Esophagus muscularis mucosa (tissue), 4 donors: ENCODE data around the gene ADAM22.

Experiments used
- EP300 ChIP-seq: sonication (generic); formaldehyde crosslinking; IDR thresholded peaks from one replicate; pipeline ENCODE4 v1.6.1; 2017; ENCODE audit warnings: antibody characterized with exemption
- POLR2A ChIP-seq: fragments of 450-650 bp; IDR thresholded peaks from one replicate; pipeline ENCODE4 v1.6.1; 2017; ENCODE audit warnings: antibody characterized with exemption, moderate library complexity, mild to moderate bottlenecking, low read depth
- TF ChIP-seq, protein P1 (sequence below), 3 experiments: fragments of 200-600 bp in 2 of 3; fragments of 450-650 bp in 1 of 3; sonication (generic) in 2 of 3; IDR thresholded peaks; one replicate each; pipeline ENCODE4 v1.5.1; 2017 to 2019; ENCODE audit warnings: antibody characterized with exemption in 3 of 3, mild to moderate bottlenecking in 2 of 3, moderate library complexity in 1 of 3

GRCh38 chr7:88046839-88047573 is 113.0 kb downstream of the ADAM22 start:
- TF ChIP-seq, protein P1, sequence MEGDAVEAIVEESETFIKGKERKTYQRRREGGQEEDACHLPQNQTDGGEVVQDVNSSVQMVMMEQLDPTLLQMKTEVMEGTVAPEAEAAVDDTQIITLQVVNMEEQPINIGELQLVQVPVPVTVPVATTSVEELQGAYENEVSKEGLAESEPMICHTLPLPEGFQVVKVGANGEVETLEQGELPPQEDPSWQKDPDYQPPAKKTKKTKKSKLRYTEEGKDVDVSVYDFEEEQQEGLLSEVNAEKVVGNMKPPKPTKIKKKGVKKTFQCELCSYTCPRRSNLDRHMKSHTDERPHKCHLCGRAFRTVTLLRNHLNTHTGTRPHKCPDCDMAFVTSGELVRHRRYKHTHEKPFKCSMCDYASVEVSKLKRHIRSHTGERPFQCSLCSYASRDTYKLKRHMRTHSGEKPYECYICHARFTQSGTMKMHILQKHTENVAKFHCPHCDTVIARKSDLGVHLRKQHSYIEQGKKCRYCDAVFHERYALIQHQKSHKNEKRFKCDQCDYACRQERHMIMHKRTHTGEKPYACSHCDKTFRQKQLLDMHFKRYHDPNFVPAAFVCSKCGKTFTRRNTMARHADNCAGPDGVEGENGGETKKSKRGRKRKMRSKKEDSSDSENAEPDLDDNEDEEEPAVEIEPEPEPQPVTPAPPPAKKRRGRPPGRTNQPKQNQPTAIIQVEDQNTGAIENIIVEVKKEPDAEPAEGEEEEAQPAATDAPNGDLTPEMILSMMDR (IDR thresholded peaks at IDR 0.05): no peak
- TF ChIP-seq POLR2A (no peak), EP300 (no peak)
